ENCODE measurements around the gene LRCH1.

DNA sequence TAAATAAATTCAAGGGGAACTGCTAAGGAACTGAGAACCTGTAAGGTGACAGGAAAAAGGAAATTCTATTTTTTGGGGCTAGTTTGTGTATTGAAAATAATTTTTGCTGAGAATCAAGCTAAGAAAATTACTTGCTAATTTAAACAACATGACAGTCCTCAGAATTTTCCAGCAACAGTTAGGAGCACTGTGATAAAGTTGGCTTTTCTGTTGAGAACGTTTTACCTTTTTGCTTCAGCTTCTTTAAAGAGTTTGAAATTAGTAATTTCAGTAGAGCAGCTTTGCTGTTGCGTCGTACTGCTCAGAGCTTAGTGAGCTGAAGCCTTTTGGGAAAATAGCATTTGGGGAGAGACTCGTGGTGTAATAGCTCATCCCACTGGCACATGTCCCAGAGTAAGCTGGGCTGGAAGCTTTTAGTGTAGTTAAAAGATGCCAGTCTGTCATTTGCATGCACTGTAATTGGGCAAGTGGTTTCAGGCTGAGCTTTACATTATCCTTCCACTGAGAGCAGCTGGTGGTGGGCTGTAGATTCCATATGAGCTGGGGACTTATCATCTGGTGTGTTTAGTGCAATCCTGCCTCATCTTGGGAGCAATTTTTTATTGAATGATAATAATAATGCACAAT, 69.8 kb downstream of the LRCH1 start:
- TF ChIP-seq, protein P1, sequence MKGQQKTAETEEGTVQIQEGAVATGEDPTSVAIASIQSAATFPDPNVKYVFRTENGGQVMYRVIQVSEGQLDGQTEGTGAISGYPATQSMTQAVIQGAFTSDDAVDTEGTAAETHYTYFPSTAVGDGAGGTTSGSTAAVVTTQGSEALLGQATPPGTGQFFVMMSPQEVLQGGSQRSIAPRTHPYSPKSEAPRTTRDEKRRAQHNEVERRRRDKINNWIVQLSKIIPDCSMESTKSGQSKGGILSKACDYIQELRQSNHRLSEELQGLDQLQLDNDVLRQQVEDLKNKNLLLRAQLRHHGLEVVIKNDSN (IDR thresholded peaks at IDR 0.05), result no peak
- TF ChIP-seq RAD21 (IDR thresholded peaks at IDR 0.05; ENCODE audit: low read depth), result no peak
- TF ChIP-seq, protein P2, sequence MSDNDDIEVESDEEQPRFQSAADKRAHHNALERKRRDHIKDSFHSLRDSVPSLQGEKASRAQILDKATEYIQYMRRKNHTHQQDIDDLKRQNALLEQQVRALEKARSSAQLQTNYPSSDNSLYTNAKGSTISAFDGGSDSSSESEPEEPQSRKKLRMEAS (IDR thresholded peaks at IDR 0.05), result no peak
- TF ChIP-seq TEAD4 (IDR thresholded peaks at IDR 0.05), result no peak
- no peak for TF ChIP-seq REST (IDR thresholded peaks at IDR 0.05; ENCODE audit: low read depth)
- no peak for TF ChIP-seq YY1 (IDR thresholded peaks at IDR 0.05; ENCODE audit: low read depth)
- no peak for TF ChIP-seq EP300 (IDR thresholded peaks at IDR 0.05; ENCODE audit: borderline replicate concordance)
- no peak for TF ChIP-seq TAF1 (IDR thresholded peaks at IDR 0.05; ENCODE audit: low read depth)
- TF ChIP-seq NFIC (IDR thresholded peaks at IDR 0.05), result no peak
- TF ChIP-seq FOXM1 (IDR thresholded peaks at IDR 0.05; ENCODE audit: borderline replicate concordance, low read depth), result no peak
- TF ChIP-seq CREB1 (IDR thresholded peaks at IDR 0.05; ENCODE audit: low read depth), result no peak
- no peak for TF ChIP-seq TCF12 (IDR thresholded peaks at IDR 0.05; ENCODE audit: low read depth)
- no peak for TF ChIP-seq EGR1 (IDR thresholded peaks at IDR 0.05)
